Subcutaneous abdominal adipose tissue (tissue), 5 donors: ENCODE data around the gene VPS13D.

ENCODE experiments used
- H3K27ac ChIP-seq: one replicate; pipeline ENCODE4 v1.7.0; 2013; ENCODE audit warnings: low read depth, mild to moderate bottlenecking, inconsistent platforms, low read length, moderate library complexity
- H3K27me3 ChIP-seq, 5 donors: one replicate each; pipeline ENCODE4 v1.7.0; 2013; ENCODE audit warnings: low read length in 5 of 5, inconsistent platforms in 1 of 5; ENCODE audit not compliant: control insufficient read depth in 5 of 5, insufficient read depth in 4 of 5
- H3K36me3 ChIP-seq, 5 donors: one replicate each; pipeline ENCODE4 v1.7.0; 2013; ENCODE audit warnings: low read length in 5 of 5; ENCODE audit not compliant: control insufficient read depth in 5 of 5, insufficient read depth in 5 of 5
- H3K4me1 ChIP-seq, 5 donors: one replicate each; pipeline ENCODE4 v1.7.0; 2013; ENCODE audit warnings: low read length in 5 of 5, mild to moderate bottlenecking in 3 of 5, moderate library complexity in 1 of 5; ENCODE audit not compliant: control insufficient read depth in 5 of 5, insufficient read depth in 5 of 5
- H3K4me3 ChIP-seq, 5 donors: one replicate each; pipeline ENCODE4 v1.7.0; 2013; ENCODE audit warnings: low read length in 5 of 5, low read depth in 1 of 5
- H3K9ac ChIP-seq, 5 donors: one replicate each; pipeline ENCODE4 v1.7.0; 2013; ENCODE audit warnings: low read length in 5 of 5, mild to moderate bottlenecking in 4 of 5, moderate library complexity in 3 of 5
- H3K9me3 ChIP-seq, 5 donors: one replicate each; pipeline ENCODE4 v1.7.0; 2013; ENCODE audit warnings: low read length in 5 of 5; ENCODE audit not compliant: control insufficient read depth in 5 of 5
- donor health status: healthy.
- donor health status: healthy.
- donor health status: healthy.
- donor health status: healthy.
- donor health status: healthy.

The VPS13D gene

GRCh38 chr1:12413664-12414410 lies 184.0 kb downstream of the VPS13D start:
- Histone ChIP-seq H3K36me3 (peaks cover 15 to 35% (median 25%) of the 10 kb centered on the region in 5 donors), H3K9ac (no peak overlapping the region), H3K4me1 (peaks cover 2 to 18% (median 11%) of the 10 kb centered on the region in 5 donors), H3K27ac (no peak overlapping the region), H3K4me3 (no peak overlapping the region), H3K27me3 (no peaks in the 10 kb centered on the region), H3K9me3 (peaks cover 0 to 3% (median 0%) of the 10 kb centered on the region in 5 donors)

- no peak overlapping the region for H3K27ac ChIP-seq
- peaks cover 18 to 42% (median 25%) of the 10 kb centered on the region in 5 donors for H3K36me3 ChIP-seq
- peaks cover 0 to 3% (median 0%) of the 10 kb centered on the region in 5 donors for H3K9me3 ChIP-seq
- H3K4me3 ChIP-seq = no peak overlapping the region
- H3K9ac ChIP-seq = no peak overlapping the region
- peaks cover 2 to 17% (median 8%) of the 10 kb centered on the region in 5 donors for H3K4me1 ChIP-seq
- no peaks in the 10 kb centered on the region for H3K27me3 ChIP-seq
Observed at GRCh38 chr1:12414444-12415018, 184.7 kb downstream of the VPS13D start.

- H3K9me3 ChIP-seq = peaks cover 0 to 3% (median 0%) of the 10 kb centered on the region in 5 donors
- no peak overlapping the region for H3K27ac ChIP-seq
- no peaks in the 10 kb centered on the region for H3K27me3 ChIP-seq
- no peak overlapping the region for H3K4me3 ChIP-seq
- H3K36me3 ChIP-seq = peaks cover 19 to 43% (median 25%) of the 10 kb centered on the region in 5 donors
- H3K9ac ChIP-seq = no peak overlapping the region
- H3K4me1 ChIP-seq = peaks cover 0 to 12% (median 3%) of the 10 kb centered on the region in 5 donors
Observed at GRCh38 chr1:12415038-12415466, 185.2 kb downstream of the VPS13D start.

- peaks cover 0 to 11% (median 0%) of the 10 kb centered on the region in 5 donors for H3K4me1 ChIP-seq
- H3K4me3 ChIP-seq = no peak overlapping the region
- H3K27ac ChIP-seq = no peak overlapping the region
- no peak overlapping the region for H3K9ac ChIP-seq
- no peaks in the 10 kb centered on the region for H3K9me3 ChIP-seq
- H3K36me3 ChIP-seq = peaks cover 21 to 45% (median 25%) of the 10 kb centered on the region in 5 donors
- H3K27me3 ChIP-seq = no peaks in the 10 kb centered on the region
Observed at GRCh38 chr1:12416101-12416500, 186.3 kb downstream of the VPS13D start.

GRCh38 chr1:12416744-12417143 lies 186.9 kb downstream of the VPS13D start:
- peaks cover 0 to 13% (median 0%) of the 10 kb centered on the region in 5 donors for H3K4me1 ChIP-seq
- no peaks in the 10 kb centered on the region for H3K9me3 ChIP-seq
- H3K4me3 ChIP-seq = no peak overlapping the region
- H3K36me3 ChIP-seq = peaks cover 21 to 46% (median 25%) of the 10 kb centered on the region in 5 donors
- no peaks in the 10 kb centered on the region for H3K27me3 ChIP-seq
- no peak overlapping the region for H3K27ac ChIP-seq
- H3K9ac ChIP-seq = no peak overlapping the region

- no peaks in the 10 kb centered on the region for H3K9me3 ChIP-seq
- H3K27me3 ChIP-seq = no peaks in the 10 kb centered on the region
- H3K9ac ChIP-seq = no peak overlapping the region
- H3K36me3 ChIP-seq = peaks cover 20 to 45% (median 22%) of the 10 kb centered on the region in 5 donors
- H3K4me1 ChIP-seq = peaks cover 0 to 15% (median 0%) of the 10 kb centered on the region in 5 donors
- H3K4me3 ChIP-seq = no peak overlapping the region
- no peak overlapping the region for H3K27ac ChIP-seq
Observed at GRCh38 chr1:12417389-12417788, 187.6 kb downstream of the VPS13D start.

- no peak overlapping the region for H3K9ac ChIP-seq
- H3K27me3 ChIP-seq = no peaks in the 10 kb centered on the region
- H3K4me3 ChIP-seq = no peak overlapping the region
- peaks cover 16 to 45% (median 22%) of the 10 kb centered on the region in 5 donors for H3K36me3 ChIP-seq
- peaks cover 2 to 41% (median 14%) of the 10 kb centered on the region in 5 donors for H3K4me1 ChIP-seq
- H3K9me3 ChIP-seq = no peaks in the 10 kb centered on the region
- no peak overlapping the region for H3K27ac ChIP-seq
Observed at GRCh38 chr1:12420171-12420570, 190.3 kb downstream of the VPS13D start.

- no peaks in the 10 kb centered on the region for H3K27me3 ChIP-seq
- no peak overlapping the region for H3K9ac ChIP-seq
- no peak overlapping the region for H3K4me3 ChIP-seq
- H3K27ac ChIP-seq = peak overlapping the region; percentile 78
- no peaks in the 10 kb centered on the region for H3K9me3 ChIP-seq
- H3K36me3 ChIP-seq = peaks cover 8 to 26% (median 12%) of the 10 kb centered on the region in 5 donors
- H3K4me1 ChIP-seq = peaks cover 2 to 32% (median 14%) of the 10 kb centered on the region in 5 donors
Observed at GRCh38 chr1:12422488-12422887, 192.7 kb downstream of the VPS13D start.

GRCh38 chr1:12424087-12424529 lies 194.3 kb downstream of the VPS13D start:
- Histone ChIP-seq H3K36me3 (peaks cover 0 to 21% (median 5%) of the 10 kb centered on the region in 5 donors), H3K27ac (peak overlapping the region; percentile 78)

GRCh38 chr1:12424793-12425192 lies 195.0 kb downstream of the VPS13D start:
- Histone ChIP-seq H3K9me3 (no peaks in the 10 kb centered on the region), H3K27ac (peak overlapping the region; percentile 78), H3K4me1 (peaks cover 2 to 36% (median 14%) of the 10 kb centered on the region in 5 donors), H3K9ac (no peak overlapping the region), H3K27me3 (no peaks in the 10 kb centered on the region), H3K4me3 (no peak overlapping the region), H3K36me3 (peaks cover 0 to 15% (median 5%) of the 10 kb centered on the region in 5 donors)

More at GRCh38 chr1:12424087-12424529, 194.3 kb downstream of the VPS13D start:
- H3K4me1 ChIP-seq = peaks cover 2 to 32% (median 14%) of the 10 kb centered on the region in 5 donors
- H3K4me3 ChIP-seq = no peak overlapping the region
- no peaks in the 10 kb centered on the region for H3K27me3 ChIP-seq
- H3K9ac ChIP-seq = peak overlapping the region in 1 of 5 donors; percentile 10
- no peaks in the 10 kb centered on the region for H3K9me3 ChIP-seq
